ENCODE results near the gene PTGR1. TPM values are rescaled to one million over a fixed set of nuclear protein-coding genes. Genes with fewer than 3 reads are reported as not detected.
A peak's percentile ranks its signal among the peaks of the same experiment; 100 is the strongest.

Gene PTGR1
- total and polyA plus RNA-seq, 2 experiments from 2014 or later: 19.1 to 24.7 TPM

GRCh38 chr9:111631214-111631971 lies 31.9 kb upstream of the PTGR1 start, which contains the start of gene DNAJC25:
Gene DNAJC25 (plus strand): TSS chr9:111631334. CDS start chr9:111631408, 74 bp downstream.
- Histone ChIP-seq H3K4me2 (peak within 1 kb of the TSS; percentile 86), H3K27me3 (ENCODE audit: insufficient read depth) (no peaks in the 10 kb centered on the region), H3K4me3 (peak within 1 kb of the TSS; percentile 78), H3K79me2 (replicated peaks; ENCODE audit: insufficient read depth) (peaks cover 49% of the 10 kb centered on the region), H3K36me3 (ENCODE audit: insufficient read depth) (no peaks in the 10 kb centered on the region), H3K4me1 (ENCODE audit: insufficient read depth) (peaks cover 8% of the 10 kb centered on the region), H3K27ac (ENCODE audit: low read depth) (0 out of 2 replicates have a peak within 1 kb of the TSS, but pooled peaks have one; percentile 79), H3K9me2 (ENCODE audit: insufficient read depth) (no peaks in the 10 kb centered on the region), H3F3A (replicated peaks; ENCODE audit: low read depth) (no peaks in the 10 kb centered on the region), H2AFZ (peak within 1 kb of the TSS; percentile 96), H4K20me1 (replicated peaks; ENCODE audit: insufficient read depth) (peaks cover 13% of the 10 kb centered on the region; the same call in 1 of the 2 replicates)
- DNase-seq (ENCODE audit: low spot score) (peak; percentile 99), ATAC-seq (peak; percentile 93)
- peak within 1 kb of the TSS; percentile 95 for H3K4me3 Mint-ChIP-seq
- H3K4me1 Mint-ChIP-seq: peaks cover 30% of the 10 kb centered on the region
- TF ChIP-seq NANOG (IDR thresholded peaks at IDR 0.05; ENCODE audit: borderline replicate concordance): no peak
- TF ChIP-seq ZNF114 (CRISPR knock-in tag; IDR thresholded peaks at IDR 0.05): no peak
- TF ChIP-seq REST (IDR thresholded peaks at IDR 0.05; ENCODE audit: unreplicated experiment): no peak
- TF ChIP-seq CREB1 (CRISPR knock-in tag; IDR thresholded peaks at IDR 0.05; ENCODE audit: low read depth): peak; percentile 91
- TF ChIP-seq, protein P1, sequence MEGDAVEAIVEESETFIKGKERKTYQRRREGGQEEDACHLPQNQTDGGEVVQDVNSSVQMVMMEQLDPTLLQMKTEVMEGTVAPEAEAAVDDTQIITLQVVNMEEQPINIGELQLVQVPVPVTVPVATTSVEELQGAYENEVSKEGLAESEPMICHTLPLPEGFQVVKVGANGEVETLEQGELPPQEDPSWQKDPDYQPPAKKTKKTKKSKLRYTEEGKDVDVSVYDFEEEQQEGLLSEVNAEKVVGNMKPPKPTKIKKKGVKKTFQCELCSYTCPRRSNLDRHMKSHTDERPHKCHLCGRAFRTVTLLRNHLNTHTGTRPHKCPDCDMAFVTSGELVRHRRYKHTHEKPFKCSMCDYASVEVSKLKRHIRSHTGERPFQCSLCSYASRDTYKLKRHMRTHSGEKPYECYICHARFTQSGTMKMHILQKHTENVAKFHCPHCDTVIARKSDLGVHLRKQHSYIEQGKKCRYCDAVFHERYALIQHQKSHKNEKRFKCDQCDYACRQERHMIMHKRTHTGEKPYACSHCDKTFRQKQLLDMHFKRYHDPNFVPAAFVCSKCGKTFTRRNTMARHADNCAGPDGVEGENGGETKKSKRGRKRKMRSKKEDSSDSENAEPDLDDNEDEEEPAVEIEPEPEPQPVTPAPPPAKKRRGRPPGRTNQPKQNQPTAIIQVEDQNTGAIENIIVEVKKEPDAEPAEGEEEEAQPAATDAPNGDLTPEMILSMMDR (conservative IDR thresholded peaks at IDR 0.05; ENCODE audit: low read depth in 2 of 2): no peak
- no peak for TF ChIP-seq STAT1 (IDR thresholded peaks at IDR 0.05; ENCODE audit: unreplicated experiment)
- TF ChIP-seq POLR2AphosphoS5 (IDR thresholded peaks at IDR 0.05; ENCODE audit: low read depth): peak; percentile 98
- no peak; the same call in 1 of the 2 replicates for TF ChIP-seq ETS1 (IDR thresholded peaks at IDR 0.05)
- no peak for TF ChIP-seq JUNB (IDR thresholded peaks at IDR 0.05; ENCODE audit: unreplicated experiment)
- no peak for TF ChIP-seq ZNF331 (CRISPR knock-in tag; IDR thresholded peaks at IDR 0.05; ENCODE audit: low read depth)
- TF ChIP-seq, protein P2, sequence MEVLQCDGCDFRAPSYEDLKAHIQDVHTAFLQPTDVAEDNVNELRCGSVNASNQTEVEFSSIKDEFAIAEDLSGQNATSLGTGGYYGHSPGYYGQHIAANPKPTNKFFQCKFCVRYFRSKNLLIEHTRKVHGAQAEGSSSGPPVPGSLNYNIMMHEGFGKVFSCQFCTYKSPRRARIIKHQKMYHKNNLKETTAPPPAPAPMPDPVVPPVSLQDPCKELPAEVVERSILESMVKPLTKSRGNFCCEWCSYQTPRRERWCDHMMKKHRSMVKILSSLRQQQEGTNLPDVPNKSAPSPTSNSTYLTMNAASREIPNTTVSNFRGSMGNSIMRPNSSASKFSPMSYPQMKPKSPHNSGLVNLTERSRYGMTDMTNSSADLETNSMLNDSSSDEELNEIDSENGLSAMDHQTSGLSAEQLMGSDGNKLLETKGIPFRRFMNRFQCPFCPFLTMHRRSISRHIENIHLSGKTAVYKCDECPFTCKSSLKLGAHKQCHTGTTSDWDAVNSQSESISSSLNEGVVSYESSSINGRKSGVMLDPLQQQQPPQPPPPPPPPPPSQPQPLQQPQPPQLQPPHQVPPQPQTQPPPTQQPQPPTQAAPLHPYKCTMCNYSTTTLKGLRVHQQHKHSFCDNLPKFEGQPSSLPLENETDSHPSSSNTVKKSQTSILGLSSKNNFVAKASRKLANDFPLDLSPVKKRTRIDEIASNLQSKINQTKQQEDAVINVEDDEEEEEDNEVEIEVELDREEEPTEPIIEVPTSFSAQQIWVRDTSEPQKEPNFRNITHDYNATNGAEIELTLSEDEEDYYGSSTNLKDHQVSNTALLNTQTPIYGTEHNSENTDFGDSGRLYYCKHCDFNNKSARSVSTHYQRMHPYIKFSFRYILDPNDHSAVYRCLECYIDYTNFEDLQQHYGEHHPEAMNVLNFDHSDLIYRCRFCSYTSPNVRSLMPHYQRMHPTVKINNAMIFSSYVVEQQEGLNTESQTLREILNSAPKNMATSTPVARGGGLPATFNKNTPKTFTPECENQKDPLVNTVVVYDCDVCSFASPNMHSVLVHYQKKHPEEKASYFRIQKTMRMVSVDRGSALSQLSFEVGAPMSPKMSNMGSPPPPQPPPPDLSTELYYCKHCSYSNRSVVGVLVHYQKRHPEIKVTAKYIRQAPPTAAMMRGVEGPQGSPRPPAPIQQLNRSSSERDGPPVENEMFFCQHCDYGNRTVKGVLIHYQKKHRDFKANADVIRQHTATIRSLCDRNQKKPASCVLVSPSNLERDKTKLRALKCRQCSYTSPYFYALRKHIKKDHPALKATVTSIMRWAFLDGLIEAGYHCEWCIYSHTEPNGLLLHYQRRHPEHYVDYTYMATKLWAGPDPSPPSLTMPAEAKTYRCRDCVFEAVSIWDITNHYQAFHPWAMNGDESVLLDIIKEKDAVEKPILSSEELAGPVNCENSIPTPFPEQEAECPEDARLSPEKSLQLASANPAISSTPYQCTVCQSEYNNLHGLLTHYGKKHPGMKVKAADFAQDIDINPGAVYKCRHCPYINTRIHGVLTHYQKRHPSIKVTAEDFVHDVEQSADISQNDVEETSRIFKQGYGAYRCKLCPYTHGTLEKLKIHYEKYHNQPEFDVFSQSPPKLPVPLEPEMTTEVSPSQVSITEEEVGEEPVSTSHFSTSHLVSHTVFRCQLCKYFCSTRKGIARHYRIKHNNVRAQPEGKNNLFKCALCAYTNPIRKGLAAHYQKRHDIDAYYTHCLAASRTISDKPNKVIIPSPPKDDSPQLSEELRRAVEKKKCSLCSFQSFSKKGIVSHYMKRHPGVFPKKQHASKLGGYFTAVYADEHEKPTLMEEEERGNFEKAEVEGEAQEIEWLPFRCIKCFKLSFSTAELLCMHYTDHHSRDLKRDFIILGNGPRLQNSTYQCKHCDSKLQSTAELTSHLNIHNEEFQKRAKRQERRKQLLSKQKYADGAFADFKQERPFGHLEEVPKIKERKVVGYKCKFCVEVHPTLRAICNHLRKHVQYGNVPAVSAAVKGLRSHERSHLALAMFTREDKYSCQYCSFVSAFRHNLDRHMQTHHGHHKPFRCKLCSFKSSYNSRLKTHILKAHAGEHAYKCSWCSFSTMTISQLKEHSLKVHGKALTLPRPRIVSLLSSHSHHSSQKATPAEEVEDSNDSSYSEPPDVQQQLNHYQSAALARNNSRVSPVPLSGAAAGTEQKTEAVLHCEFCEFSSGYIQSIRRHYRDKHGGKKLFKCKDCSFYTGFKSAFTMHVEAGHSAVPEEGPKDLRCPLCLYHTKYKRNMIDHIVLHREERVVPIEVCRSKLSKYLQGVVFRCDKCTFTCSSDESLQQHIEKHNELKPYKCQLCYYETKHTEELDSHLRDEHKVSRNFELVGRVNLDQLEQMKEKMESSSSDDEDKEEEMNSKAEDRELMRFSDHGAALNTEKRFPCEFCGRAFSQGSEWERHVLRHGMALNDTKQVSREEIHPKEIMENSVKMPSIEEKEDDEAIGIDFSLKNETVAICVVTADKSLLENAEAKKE (CRISPR knock-in tag; IDR thresholded peaks at IDR 0.05): no peak
- TF ChIP-seq EZH2 (IDR thresholded peaks at IDR 0.05; ENCODE audit: low read depth, unreplicated experiment): no peak
- no peak for TF ChIP-seq EZH2phosphoT487 (IDR thresholded peaks at IDR 0.05; ENCODE audit: unreplicated experiment)
- H3K9me3 Mint-ChIP-seq: no peaks in the 10 kb centered on the region
- H3K27me3 Mint-ChIP-seq (ENCODE audit: insufficient read depth, low read depth, poor library complexity): peaks cover 4% of the 10 kb centered on the region
- no peaks in the 10 kb centered on the region for H3K36me3 Mint-ChIP-seq (ENCODE audit: low read depth)
- H3K27ac Mint-ChIP-seq: peak within 1 kb of the TSS; percentile 79

All from GM23338 (cell line).